Ammon's horn (tissue), 1 donor: Measurements from ENCODE around the gene ZNF454.

Source experiments
- DNase-seq: peaks from one replicate; pipeline ENCODE4 v3.0.0-alpha.2; 2016; ENCODE audit warnings: low spot score

ZNF454 gene

DNA sequence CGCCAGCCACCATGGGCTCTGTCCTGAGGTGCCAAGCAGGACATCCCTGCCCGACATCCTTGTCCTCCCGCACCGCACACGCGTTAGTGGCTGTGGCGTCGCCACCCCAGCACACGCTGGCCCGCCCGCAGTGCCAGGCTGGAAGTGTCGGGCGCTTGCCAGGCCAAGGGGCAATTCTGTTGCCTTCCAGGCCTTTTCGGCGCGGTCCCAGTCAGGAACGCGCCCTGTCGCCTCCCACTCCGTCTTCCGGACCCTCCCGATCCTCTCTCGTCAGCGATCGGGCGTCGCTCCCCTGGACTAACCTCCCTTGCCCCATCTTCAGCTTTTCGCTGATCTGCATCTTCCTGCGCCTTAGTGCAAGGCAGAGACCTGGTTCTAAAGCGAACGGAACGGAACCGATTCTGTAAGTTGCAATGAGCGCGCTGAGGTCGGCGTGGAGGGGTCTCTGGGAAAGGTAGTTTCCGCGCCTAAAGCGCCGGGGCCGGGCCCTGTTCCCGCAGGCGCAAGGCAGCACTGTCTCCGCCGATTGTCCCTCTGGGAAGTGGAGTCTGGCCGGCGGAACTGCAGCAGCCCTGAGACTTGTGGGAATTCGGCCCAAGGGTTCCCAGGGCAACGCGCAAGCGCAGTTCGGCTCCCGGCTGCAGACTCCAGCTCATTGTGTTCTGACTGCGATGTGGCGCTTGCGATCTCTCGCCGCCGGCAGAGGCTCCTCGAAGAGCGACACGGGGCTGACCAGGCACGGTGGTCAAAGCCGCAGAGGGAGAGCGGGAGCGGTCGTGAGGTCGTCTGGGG, at the start of gene ZNF454:
Gene ZNF454, plus strand, starts transcription at position 630 of the 792 bp plus-strand sequence. CDS start 1,594 bp downstream, outside the sequence.
- peak; percentile 97 for DNase-seq

GRCh38 chr5:178895615-178896571, 45.1 kb upstream of the ZNF454 start, which contains the start of gene ZFP2:
Gene ZFP2, plus strand, starts transcription at chr5:178895913. Its CDS starts 35,401 bp downstream, at chr5:178931314.
- peak; percentile 82 for DNase-seq

GRCh38 chr5:178899289-178899688, 41.7 kb upstream of the ZNF454 start:
- DNase-seq = no peak

- no peak for DNase-seq
Observed at GRCh38 chr5:178902849-178903248, 38.1 kb upstream of the ZNF454 start.

- DNase-seq = no peak
Observed at GRCh38 chr5:178931846-178932760, 8.9 kb upstream of the ZNF454 start.

- no peak for DNase-seq
Observed at GRCh38 chr5:178941361-178941760, 363 bp downstream of the ZNF454 start.

DNA sequence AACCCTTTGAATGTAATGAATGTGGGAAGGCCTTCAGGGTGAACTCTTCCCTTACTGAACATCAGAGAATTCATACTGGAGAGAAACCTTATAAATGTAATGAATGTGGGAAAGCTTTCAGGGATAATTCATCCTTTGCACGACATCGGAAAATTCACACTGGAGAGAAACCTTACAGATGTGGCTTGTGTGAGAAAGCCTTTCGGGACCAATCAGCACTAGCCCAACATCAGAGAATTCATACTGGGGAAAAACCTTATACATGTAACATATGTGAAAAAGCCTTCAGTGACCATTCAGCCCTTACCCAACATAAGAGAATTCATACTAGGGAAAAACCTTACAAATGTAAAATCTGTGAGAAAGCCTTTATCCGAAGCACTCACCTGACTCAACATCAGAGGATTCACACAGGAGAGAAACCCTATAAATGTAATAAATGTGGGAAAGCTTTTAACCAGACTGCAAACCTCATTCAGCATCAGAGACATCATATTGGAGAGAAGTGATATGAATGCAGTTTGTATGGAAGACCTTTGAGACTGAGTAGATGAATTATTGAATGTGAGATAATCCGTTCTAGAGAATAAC, 24.6 kb downstream of the ZNF454 start:
- DNase-seq = no peak

DNA sequence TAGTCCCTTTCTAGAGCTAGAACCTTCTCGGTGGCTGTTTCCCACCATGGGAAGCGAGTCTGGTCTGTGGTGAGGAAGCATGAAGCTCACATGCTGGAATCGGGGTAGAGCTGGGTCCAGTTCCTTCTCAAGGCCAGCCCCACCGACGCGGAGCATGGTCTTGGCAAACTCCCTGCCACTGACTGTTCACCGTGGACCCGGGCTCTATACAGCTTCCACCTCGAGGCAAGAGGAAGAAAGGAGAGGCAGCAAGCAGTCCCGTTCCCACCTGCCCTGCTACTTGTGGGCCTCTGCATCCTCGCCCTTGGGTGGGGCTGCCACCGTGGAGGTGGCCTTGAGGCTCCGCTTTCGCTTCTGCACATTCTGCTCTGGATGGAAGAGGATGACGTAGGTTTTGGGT, 40.4 kb downstream of the ZNF454 start:
- DNase-seq = no peak

GRCh38 chr5:178982941-178983340, 41.9 kb downstream of the ZNF454 start:
- no peak for DNase-seq

DNA sequence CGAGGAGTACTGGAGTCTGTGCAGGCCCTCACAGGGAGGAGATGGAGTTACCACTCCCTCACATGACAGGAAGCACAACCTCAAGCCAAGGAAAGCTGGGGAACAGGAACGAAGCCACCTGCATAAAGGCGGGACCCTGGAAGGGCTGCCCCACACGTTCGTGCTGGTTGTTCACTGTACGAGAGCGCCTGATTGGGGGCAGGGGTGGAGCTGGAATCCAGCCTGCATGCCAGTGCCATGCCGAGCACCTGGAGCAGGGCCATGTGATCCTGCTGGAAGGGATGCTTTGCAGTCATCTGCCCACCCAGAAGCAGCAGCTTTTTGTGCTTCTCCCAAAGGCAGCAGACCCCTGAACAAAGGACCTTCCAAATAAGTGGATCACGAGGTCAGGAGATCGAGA, 42.7 kb downstream of the ZNF454 start:
- DNase-seq = no peak

DNA sequence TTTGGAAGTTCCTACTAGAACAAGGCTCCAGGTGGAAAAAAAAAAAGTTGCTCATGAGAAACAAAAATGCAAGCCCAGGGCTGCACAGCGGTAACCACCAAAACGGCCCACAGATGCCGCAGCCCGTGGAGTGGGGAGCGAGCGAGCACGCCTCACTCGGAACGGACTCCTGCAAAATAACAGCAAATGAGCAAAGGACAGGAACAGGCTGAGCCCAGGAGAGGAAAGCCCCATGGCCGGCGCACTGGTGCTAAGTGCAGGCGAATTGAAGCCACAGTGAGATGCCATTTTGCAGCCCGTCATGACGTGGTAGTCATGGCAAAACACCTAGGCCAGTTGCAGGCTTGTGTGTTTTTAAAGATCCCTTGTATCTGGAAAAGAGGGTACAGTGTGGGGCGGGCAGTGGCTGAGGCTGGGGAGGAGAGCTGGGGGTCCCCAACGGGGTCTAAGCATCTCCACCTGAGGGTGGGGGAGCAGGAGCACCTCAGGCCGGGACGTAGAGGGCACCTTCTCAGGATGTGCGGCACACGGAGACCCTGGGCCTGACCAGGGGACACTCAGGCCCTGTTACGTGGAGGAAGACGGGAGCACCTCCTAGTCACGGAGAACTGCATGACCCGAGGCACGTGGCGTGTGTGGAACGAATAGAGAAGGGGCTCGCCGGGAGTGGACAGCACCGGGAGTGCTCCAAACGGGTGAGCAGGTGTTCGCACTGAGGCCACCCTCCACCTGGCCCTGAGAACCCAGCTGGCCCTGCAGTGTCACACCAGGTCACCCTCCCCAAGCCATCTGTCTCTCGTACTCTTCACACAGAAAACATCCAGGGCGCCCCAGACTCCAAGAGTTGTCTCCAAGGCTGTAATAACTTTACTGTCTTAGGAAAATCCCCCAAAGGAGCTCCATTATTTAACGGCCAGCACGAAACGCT, 43.4 kb downstream of the ZNF454 start:
- no peak for DNase-seq

DNA sequence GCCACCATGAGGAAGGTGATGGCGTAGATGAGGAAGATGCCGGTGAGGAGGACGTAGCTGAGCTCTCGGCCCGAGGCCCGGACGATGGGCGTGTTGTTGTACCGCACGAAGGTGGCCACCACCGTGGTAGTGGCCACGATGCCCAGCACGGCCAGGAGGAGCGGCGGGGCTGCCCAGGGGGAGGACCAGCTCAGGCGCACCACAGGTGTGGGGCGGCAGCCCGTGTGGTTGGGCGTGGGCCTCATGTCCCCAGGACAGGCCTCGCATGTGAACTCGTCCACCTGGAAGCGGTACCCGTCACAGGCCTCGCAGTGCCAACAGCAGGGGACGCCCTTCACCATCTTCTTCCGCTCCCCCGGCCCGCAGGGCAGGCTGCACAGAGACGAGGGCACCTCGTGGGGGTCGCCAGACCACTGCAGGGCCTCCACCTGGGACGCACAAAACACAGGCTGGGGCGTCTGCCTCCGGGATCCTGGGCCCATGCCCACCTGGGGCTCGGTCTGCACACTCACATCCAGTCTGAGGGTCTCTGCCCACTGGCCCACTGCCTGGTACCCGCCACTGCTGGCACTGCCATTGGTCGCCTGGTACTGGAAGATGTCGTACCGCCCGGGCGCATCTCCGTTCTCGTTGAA, 45.4 kb downstream of the ZNF454 start:
- no peak for DNase-seq

- DNase-seq = no peak
Observed at GRCh38 chr5:178988436-178989220, 47.6 kb downstream of the ZNF454 start.

DNA sequence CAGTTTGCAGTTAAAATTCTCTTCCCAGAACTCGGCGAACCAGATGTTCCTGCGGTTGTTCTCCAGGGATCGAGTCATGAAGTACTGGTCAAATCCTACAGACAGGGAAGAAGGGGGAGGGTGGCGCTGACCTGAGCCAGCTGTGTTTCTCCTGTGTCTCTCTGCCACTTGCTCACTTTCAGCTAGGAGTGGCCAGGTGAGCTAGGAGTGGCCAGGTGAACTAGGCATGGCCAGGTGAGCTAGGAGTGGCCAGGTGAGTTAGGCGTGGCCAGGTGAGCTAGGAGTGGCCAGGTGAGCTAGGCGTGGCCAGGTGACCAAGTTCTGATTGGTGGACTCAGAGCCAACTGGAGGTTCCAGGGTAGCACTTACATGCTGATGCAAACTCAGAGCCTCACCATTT, 48.3 kb downstream of the ZNF454 start:
- DNase-seq = no peak

- DNase-seq = no peak
Observed at GRCh38 chr5:178990491-178990890, 49.5 kb downstream of the ZNF454 start.

DNA sequence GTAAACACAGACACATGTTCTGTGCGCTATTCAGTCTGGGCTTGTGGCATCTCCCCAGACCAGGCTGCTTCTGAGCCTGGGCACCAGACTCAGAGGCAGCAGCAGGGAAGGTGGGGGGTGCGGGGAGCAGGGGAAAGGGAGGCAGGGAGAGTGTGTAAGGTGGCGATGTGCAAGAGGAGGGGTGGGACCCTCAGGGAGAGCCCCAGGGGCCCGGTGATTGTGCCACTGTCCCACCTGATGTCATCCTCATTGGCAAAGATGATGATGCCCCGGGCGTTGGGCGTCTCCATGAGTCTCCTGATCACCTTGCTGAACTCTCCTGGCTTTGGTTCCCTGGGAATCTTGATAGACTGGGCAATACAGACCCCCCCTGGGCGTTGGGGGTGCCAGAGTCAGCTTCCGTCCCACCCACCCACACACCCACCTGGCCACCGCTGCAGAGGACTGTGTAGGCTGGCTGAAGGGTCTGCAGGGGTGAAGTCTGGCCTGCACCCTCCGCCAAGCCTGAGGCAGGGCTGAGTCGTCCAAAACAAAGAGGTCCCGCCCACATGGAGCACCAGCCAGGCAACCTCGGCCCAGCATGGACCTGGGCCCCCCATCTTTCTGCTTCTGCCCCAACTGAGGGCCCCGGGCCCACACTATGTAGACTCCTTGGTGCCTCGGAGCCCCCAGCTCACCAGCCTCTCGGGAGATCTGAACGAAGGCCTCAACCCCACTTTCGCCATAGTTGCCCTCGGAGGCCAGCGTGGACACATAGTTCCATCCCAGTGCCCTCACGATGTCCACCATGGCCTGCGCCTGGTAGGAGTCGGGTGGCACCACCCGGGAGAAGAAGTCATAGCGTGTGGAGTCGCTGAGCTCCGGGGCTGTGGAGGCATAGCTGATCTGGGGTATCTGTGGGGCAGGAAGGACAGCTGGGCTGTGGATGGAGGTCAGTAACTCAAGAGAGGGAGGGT, 50.5 kb downstream of the ZNF454 start:
- DNase-seq = no peak

DNA sequence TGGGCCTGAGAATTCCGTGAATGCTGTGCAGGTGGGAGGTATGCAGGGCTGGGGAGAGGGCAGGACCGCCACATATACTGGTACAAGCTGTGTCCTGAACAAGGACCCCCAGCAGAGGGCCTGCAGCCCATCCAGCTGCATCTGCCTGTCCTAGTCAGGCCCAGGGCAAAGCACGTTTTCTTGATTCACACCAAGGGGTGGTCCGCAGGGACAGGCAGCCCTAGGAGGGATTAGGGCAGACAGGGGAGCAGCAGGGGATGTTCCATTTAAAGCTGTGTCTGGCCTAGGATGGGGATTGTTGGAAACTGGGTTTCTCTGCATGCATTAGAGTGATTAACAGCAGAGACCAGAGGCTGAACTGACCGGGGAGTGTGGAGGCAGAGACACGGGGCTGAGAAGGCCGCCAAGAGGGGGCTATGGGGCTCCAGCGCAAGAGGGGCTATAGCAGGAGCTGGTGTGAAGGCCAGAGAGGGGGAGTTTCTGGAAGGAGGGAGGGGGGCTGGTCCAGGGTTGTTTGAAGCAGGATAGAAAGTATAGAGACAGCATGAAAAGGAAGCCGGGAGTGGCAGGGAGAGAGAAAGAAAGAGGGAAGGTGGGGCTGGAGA, 51.4 kb downstream of the ZNF454 start:
- DNase-seq = no peak
